Measurements from ENCODE around the gene CEP72.
A peak's percentile ranks its signal among the peaks of the same experiment; 100 is the strongest.

The CEP72 gene

GRCh38 chr5:643811-644271, 31.7 kb downstream of the CEP72 start:
- Histone ChIP-seq H3K27ac (ENCODE audit: low read length) (no peak overlapping the region), H3K79me2 (ENCODE audit: insufficient read depth, low read length) (no peaks in the 10 kb centered on the region), H3K36me3 (ENCODE audit: insufficient read depth, low read length) (peaks cover 94% of the 10 kb centered on the region), H4K20me1 (ENCODE audit: insufficient read depth, low read length) (peaks cover 20% of the 10 kb centered on the region), H3K27me3 (ENCODE audit: insufficient read depth, low read length, poor library complexity) (no peaks in the 10 kb centered on the region), H3K4me2 (ENCODE audit: insufficient read depth, low read length) (no peak overlapping the region), H3K4me3 (ENCODE audit: low read depth in 1 of 2, low read length in 2 of 2) (no peak overlapping the region), H3K9ac (ENCODE audit: low read depth, low read length) (no peak overlapping the region), H3K4me1 (ENCODE audit: insufficient read depth, low read length) (no peaks in the 10 kb centered on the region), H3K9me3 (ENCODE audit: insufficient read depth, low read length, severe bottlenecking) (peaks cover 2% of the 10 kb centered on the region), H2AFZ (ENCODE audit: low read depth, low read length) (no peak overlapping the region)
- ATAC-seq (ENCODE audit: insufficient read depth, low read depth) (peak; percentile 32; the same call in 1 of the 3 replicates), DNase-seq (no peak)
- TF ChIP-seq EZH2 (IDR thresholded peaks at IDR 0.05; ENCODE audit: borderline replicate concordance, low read depth, low read length, severe bottlenecking) (no peak), CTCF (IDR thresholded peaks at IDR 0.05; ENCODE audit: borderline replicate concordance, extremely low read depth, low read length, poor library complexity, severe bottlenecking) (no peak)

- Histone ChIP-seq H3K36me3 (ENCODE audit: insufficient read depth, low read length) (peaks cover 94% of the 10 kb centered on the region), H3K4me2 (ENCODE audit: insufficient read depth, low read length) (no peak overlapping the region), H3K4me1 (ENCODE audit: insufficient read depth, low read length) (no peaks in the 10 kb centered on the region), H3K9ac (ENCODE audit: low read depth, low read length) (no peak overlapping the region), H2AFZ (ENCODE audit: low read depth, low read length) (no peak overlapping the region), H3K4me3 (ENCODE audit: low read depth in 1 of 2, low read length in 2 of 2) (no peak overlapping the region), H4K20me1 (ENCODE audit: insufficient read depth, low read length) (peaks cover 15% of the 10 kb centered on the region), H3K27ac (ENCODE audit: low read length) (no peak overlapping the region), H3K79me2 (ENCODE audit: insufficient read depth, low read length) (no peaks in the 10 kb centered on the region), H3K27me3 (ENCODE audit: insufficient read depth, low read length, poor library complexity) (no peaks in the 10 kb centered on the region), H3K9me3 (ENCODE audit: insufficient read depth, low read length, severe bottlenecking) (peaks cover 2% of the 10 kb centered on the region)
- no peak for DNase-seq
- no peak for ATAC-seq (ENCODE audit: insufficient read depth, low read depth)
- TF ChIP-seq EZH2 (IDR thresholded peaks at IDR 0.05; ENCODE audit: borderline replicate concordance, low read depth, low read length, severe bottlenecking) (no peak), CTCF (IDR thresholded peaks at IDR 0.05; ENCODE audit: borderline replicate concordance, extremely low read depth, low read length, poor library complexity, severe bottlenecking) (no peak)
Measured at GRCh38 chr5:644509-644908, 32.4 kb downstream of the CEP72 start.

- Histone ChIP-seq H3K79me2 (ENCODE audit: insufficient read depth, low read length) (no peaks in the 10 kb centered on the region), H3K9me3 (ENCODE audit: insufficient read depth, low read length, severe bottlenecking) (peaks cover 2% of the 10 kb centered on the region), H3K36me3 (ENCODE audit: insufficient read depth, low read length) (peaks cover 93% of the 10 kb centered on the region), H3K4me1 (ENCODE audit: insufficient read depth, low read length) (no peaks in the 10 kb centered on the region), H4K20me1 (ENCODE audit: insufficient read depth, low read length) (peaks cover 12% of the 10 kb centered on the region; the same call in 1 of the 2 replicates), H3K9ac (ENCODE audit: low read depth, low read length) (no peak overlapping the region), H3K27me3 (ENCODE audit: insufficient read depth, low read length, poor library complexity) (no peaks in the 10 kb centered on the region), H3K4me3 (ENCODE audit: low read depth in 1 of 2, low read length in 2 of 2) (no peak overlapping the region), H2AFZ (ENCODE audit: low read depth, low read length) (no peak overlapping the region), H3K4me2 (ENCODE audit: insufficient read depth, low read length) (no peak overlapping the region), H3K27ac (ENCODE audit: low read length) (no peak overlapping the region)
- TF ChIP-seq EZH2 (IDR thresholded peaks at IDR 0.05; ENCODE audit: borderline replicate concordance, low read depth, low read length, severe bottlenecking) (no peak), CTCF (IDR thresholded peaks at IDR 0.05; ENCODE audit: borderline replicate concordance, extremely low read depth, low read length, poor library complexity, severe bottlenecking) (no peak)
- DNase-seq (no peak), ATAC-seq (ENCODE audit: insufficient read depth, low read depth) (no peak)
Measured at GRCh38 chr5:644971-645370, 32.8 kb downstream of the CEP72 start.

- TF ChIP-seq CTCF (IDR thresholded peaks at IDR 0.05; ENCODE audit: borderline replicate concordance, extremely low read depth, low read length, poor library complexity, severe bottlenecking) (no peak), EZH2 (IDR thresholded peaks at IDR 0.05; ENCODE audit: borderline replicate concordance, low read depth, low read length, severe bottlenecking) (no peak)
- Histone ChIP-seq H2AFZ (ENCODE audit: low read depth, low read length) (no peak overlapping the region), H3K36me3 (ENCODE audit: insufficient read depth, low read length) (peaks cover 88% of the 10 kb centered on the region), H3K4me3 (ENCODE audit: low read depth in 1 of 2, low read length in 2 of 2) (no peak overlapping the region), H3K9me3 (ENCODE audit: insufficient read depth, low read length, severe bottlenecking) (peaks cover 2% of the 10 kb centered on the region), H3K27me3 (ENCODE audit: insufficient read depth, low read length, poor library complexity) (no peaks in the 10 kb centered on the region), H3K4me2 (ENCODE audit: insufficient read depth, low read length) (no peak overlapping the region), H3K27ac (ENCODE audit: low read length) (no peak overlapping the region), H3K79me2 (ENCODE audit: insufficient read depth, low read length) (no peaks in the 10 kb centered on the region), H4K20me1 (ENCODE audit: insufficient read depth, low read length) (peaks cover 8% of the 10 kb centered on the region; the same call in 1 of the 2 replicates), H3K9ac (ENCODE audit: low read depth, low read length) (no peak overlapping the region), H3K4me1 (ENCODE audit: insufficient read depth, low read length) (no peaks in the 10 kb centered on the region)
- ATAC-seq (ENCODE audit: insufficient read depth, low read depth) (no peak), DNase-seq (no peak)
Measured at GRCh38 chr5:645421-645820, 33.3 kb downstream of the CEP72 start.
